Gastroesophageal sphincter (tissue), 3 donors: ENCODE measurements around the gene AP3S2.

ENCODE experiments used
- CTCF ChIP-seq, 4 experiments: fragments of 200-600 bp in 2 of 4; fragments of 450-650 bp in 2 of 4; sonication (generic) in 1 of 4; IDR thresholded peaks; one replicate each; pipeline ENCODE4 v1.5.1; 2017 to 2019; ENCODE audit warnings: antibody characterized with exemption in 4 of 4, mild to moderate bottlenecking in 2 of 4, moderate library complexity in 2 of 4
- POLR2A ChIP-seq, 2 donors: fragments of 450-650 bp; IDR thresholded peaks; one replicate each; pipeline ENCODE4 v1.6.1; 2017; ENCODE audit warnings: antibody characterized with exemption in 2 of 2, mild to moderate bottlenecking in 2 of 2, moderate library complexity in 1 of 2

- TF ChIP-seq CTCF (IDR thresholded peaks at IDR 0.05) (no peak), POLR2A (IDR thresholded peaks at IDR 0.05) (no peak)
Measured at GRCh38 chr15:89841306-89841705, 52.5 kb downstream of the AP3S2 start.
